K562 (cell line): Measurements from ENCODE around the gene ST6GALNAC2. TPM values are rescaled to one million over a fixed set of nuclear protein-coding genes. Genes with fewer than 3 reads are reported as not detected.

ENCODE experiments used
- BHLHE40 ChIP-seq: IDR thresholded peaks from 2 replicates; pipeline ENCODE4 v1.6.1; 2011; ENCODE audit warnings: low read length, improper control_type of control experiment
- CBFA2T3 ChIP-seq: fragments of 450-650 bp; IDR thresholded peaks from 2 replicates; pipeline ENCODE4 v1.6.1; 2017
- CREB3 ChIP-seq: fragments of 450-650 bp; conservative IDR thresholded peaks from 2 replicates; pipeline ENCODE4 v1.6.1; 2016; ENCODE audit warnings: missing genetic modification characterization, low read depth, mild to moderate bottlenecking, missing compliant biosample characterization, moderate library complexity
- FOXA3 ChIP-seq, 2 experiments: fragments of 450-650 bp in 1 of 2; sonication (generic) in 1 of 2; formaldehyde crosslinking; IDR thresholded peaks in 1 of 2; conservative IDR thresholded peaks in 1 of 2; 2 replicates each; pipeline versions ENCODE4 v1.4.0 to v1.8.0; 2020 to 2022; ENCODE audit warnings: mild to moderate bottlenecking in 2 of 2, missing genetic modification reagents in 1 of 2
- KDM2B ChIP-seq: fragments of 250-450 bp; sonication (Bioruptor Pico); IDR thresholded peaks from 2 replicates; pipeline ENCODE4 v1.8.0; 2021; ENCODE audit warnings: mild to moderate bottlenecking, moderate library complexity
- MEIS2 ChIP-seq: fragments of 450-650 bp; IDR thresholded peaks from 2 replicates; pipeline ENCODE4 v1.6.1; 2014; ENCODE audit warnings: mild to moderate bottlenecking; ENCODE audit not compliant: partially characterized antibody
- PBX2 ChIP-seq, 2 experiments: IDR thresholded peaks in 1 of 2; conservative IDR thresholded peaks in 1 of 2; 2 replicates each; pipeline ENCODE4 v1.6.1; 2016; ENCODE audit warnings: low read depth in 2 of 2, mild to moderate bottlenecking in 1 of 2, missing compliant biosample characterization in 1 of 2, missing genetic modification characterization in 1 of 2, moderate library complexity in 1 of 2
- PKNOX1 ChIP-seq: fragments of 450-650 bp; IDR thresholded peaks from 2 replicates; pipeline ENCODE4 v1.6.1; 2016
- REST ChIP-seq, 2 experiments: fragments of 450-650 bp; formaldehyde crosslinking in 1 of 2; IDR thresholded peaks; 2 replicates each; pipeline versions ENCODE4 v1.4.0 to v1.6.1; 2014 to 2020; ENCODE audit warnings: mild to moderate bottlenecking in 2 of 2, borderline replicate concordance in 1 of 2, low read depth in 1 of 2
- ZBTB34 ChIP-seq: fragments of 250-450 bp; sonication (Bioruptor Pico); IDR thresholded peaks from 2 replicates; pipeline ENCODE4 v1.8.0; 2021; ENCODE audit warnings: mild to moderate bottlenecking, moderate library complexity
- ZNF217 ChIP-seq: sonication (generic); formaldehyde crosslinking; IDR thresholded peaks from 2 replicates; pipeline ENCODE4 v1.8.0; 2022; ENCODE audit warnings: mild to moderate bottlenecking, missing genetic modification reagents
- polyA plus RNA-seq, 8 experiments: library from polyadenylated mRNA; depleted of rRNA in 4 of 8; stranded (reverse) in 5 of 8; unstranded in 3 of 8; fragments of >200 nt; fragmentation: Nextera tagmentation in 2 of 8; fragmentation: Illumina TruSeq in 1 of 8; extraction: Ambion mirVana in 2 of 8; extraction: Trizol in 1 of 8; gene quantifications; 2 replicates each; pipeline versions ENCODE4 v1.2.1 to v1.2.3, GENCODE V29; 2011 to 2014; ENCODE audit warnings: inconsistent platforms in 1 of 8, missing spikeins in 1 of 8
- total RNA-seq, 7 experiments: library from RNA; depleted of rRNA in 6 of 7; stranded (reverse); fragments of >200 nt in 6 of 7; fragmentation: Illumina TruSeq in 2 of 7; extraction: Trizol in 2 of 7; gene quantifications; 2 replicates each; pipeline versions ENCODE4 v1.2.1 to v1.2.3, GENCODE V29; 2011 to 2021; ENCODE audit warnings: low replicate concordance in 1 of 7

The ST6GALNAC2 gene
- total and polyA plus RNA-seq, 9 of the 15 experiments (the other 6 are each of a cell fraction or from before 2014, with no cell fraction given), result 0.18 TPM; not detected in 8

GRCh38 chr17:76586741-76587487 is 1.3 kb upstream of the ST6GALNAC2 start (continued):
- TF ChIP-seq REST (IDR thresholded peaks at IDR 0.05; ENCODE audit: borderline replicate concordance), result no peak
- no peak for TF ChIP-seq REST (CRISPR knock-in tag; IDR thresholded peaks at IDR 0.05; ENCODE audit: low read depth)
- TF ChIP-seq ZNF217, result no peak
- no peak for TF ChIP-seq FOXA3 (CRISPR knock-in tag; conservative IDR thresholded peaks at IDR 0.05 in 1 of 2, IDR thresholded peaks at IDR 0.05 in 1 of 2)
- no peak for TF ChIP-seq CREB3 (tag)
- TF ChIP-seq PKNOX1, result peak; percentile 40; the same call in 1 of the 2 replicates
- TF ChIP-seq PBX2 (CRISPR knock-in tag; IDR thresholded peaks at IDR 0.05; ENCODE audit: low read depth), result no peak
- TF ChIP-seq PBX2 (tag; conservative IDR thresholded peaks at IDR 0.05; ENCODE audit: low read depth), result peak; percentile 87
- peak; percentile 77 for TF ChIP-seq BHLHE40
- TF ChIP-seq CBFA2T3, result peak; percentile 12; the same call in 1 of the 2 replicates
- TF ChIP-seq MEIS2, result peak; percentile 72
- no peak for TF ChIP-seq KDM2B
- TF ChIP-seq ZBTB34 (CRISPR knock-in tag), result no peak
